T47D (cell line): ENCODE measurements around the gene PDK4.
"Not testable (repeated sequence)": the region's sequence is repeated elsewhere in the genome, so short reads cannot be mapped to it uniquely, and the experiment has no call there.

ENCODE experiments used
- DNase-seq, 2 experiments: peaks; one replicate each; pipeline versions ENCODE4 v3.0.0 to v3.0.0-alpha.2; 2011 to 2012; ENCODE audit warnings: low read depth in 1 of 2, low spot score in 1 of 2
- JUND ChIP-seq: IDR thresholded peaks from 2 replicates; pipeline ENCODE4 v1.6.1; 2012; ENCODE audit warnings: low read depth
- in situ Hi-C: cut with HindIII; loops from 2 replicates; pipeline ENCODE4 v1.10.0; 2016; ENCODE audit warnings: low sequenced_read_pairs, low pct_unique_long_range_greater_than_20kb

The PDK4 gene

DNA sequence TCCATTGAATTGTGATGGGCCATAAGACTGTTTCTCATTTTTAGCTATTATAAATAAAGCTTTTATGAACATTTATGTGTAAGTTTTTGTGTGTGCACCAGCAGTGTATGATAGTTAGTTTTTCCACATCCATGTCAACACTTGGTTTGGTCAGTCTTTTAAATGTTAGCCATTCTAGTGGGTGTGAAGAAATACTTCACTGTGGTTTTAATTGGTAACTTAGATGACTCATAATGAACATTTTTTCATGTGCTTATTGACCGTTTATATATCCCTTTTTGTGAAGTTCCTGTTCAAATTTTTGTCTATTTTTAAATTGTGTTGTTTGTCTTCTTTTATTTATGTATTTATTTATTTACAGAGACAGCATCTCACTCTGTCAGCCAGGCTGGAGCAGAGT is 23.6 kb upstream of the PDK4 start:
- in situ Hi-C loops, result no loop called here
- TF ChIP-seq JUND, result no peak
- DNase-seq, result no peak

DNA sequence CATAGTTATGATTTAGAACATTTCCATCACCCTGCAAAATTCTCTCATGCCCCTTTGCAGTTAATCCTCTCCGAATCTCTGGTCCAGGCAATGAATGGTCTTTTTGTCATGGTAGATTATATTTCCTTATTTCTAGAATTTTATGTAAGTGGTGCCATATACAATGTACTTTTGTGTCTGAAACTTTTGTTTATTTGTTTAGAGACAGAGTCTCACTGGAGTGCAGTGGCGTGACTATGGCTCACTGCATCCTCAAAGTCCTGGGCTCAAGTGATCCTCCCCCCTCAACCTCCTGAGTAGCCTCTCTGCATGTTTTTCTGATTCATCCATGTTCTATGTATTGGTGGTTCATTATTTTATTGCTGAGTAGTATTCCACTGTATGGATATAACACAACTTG is 23.2 kb upstream of the PDK4 start:
- DNase-seq, result no peak
- no peak for TF ChIP-seq JUND
- in situ Hi-C loops, result no loop called here

DNA sequence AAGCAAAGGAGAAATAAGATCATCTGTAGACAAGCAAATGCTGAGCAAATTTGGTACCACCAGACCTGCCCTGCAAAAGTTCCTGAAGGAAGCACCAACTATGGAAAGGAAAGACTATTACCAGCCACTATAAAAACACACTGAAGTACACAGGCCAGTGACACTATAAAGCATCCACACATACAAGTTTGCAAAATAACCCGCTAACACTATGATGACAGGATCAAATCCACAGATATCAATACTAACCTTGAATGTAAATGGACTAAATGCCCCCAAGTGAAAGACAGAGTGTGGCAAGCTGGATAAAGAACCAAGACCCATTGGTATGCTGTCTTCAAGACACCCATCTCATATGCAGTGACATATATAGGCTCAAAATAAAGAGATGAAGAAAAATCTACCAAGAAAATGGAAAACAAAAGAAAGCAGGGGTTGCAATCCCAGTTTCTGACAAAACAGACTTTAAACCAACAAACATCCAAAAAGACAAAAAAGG is 18.2 kb upstream of the PDK4 start:
- in situ Hi-C loops, result no loop called here
- DNase-seq, result no peak
- TF ChIP-seq JUND, result no peak

DNA sequence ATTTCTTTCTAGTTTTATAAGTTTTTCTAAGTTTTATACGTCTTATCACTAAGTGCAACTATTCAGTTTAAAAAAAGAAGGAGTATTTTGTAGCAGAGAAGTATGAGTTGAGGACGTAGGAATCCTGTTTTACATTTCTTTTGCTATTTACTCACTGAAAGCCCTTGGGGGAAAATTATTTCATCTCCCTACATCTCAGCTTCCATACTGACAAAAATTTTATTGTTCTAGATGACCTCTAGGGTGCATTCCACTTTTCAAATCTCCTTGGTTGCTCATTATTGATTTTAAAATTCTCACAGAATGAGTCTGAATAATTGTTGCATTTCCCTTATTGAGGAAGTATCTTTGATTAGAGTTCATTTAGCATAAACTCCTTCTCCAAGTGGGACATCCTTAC is 14.9 kb upstream of the PDK4 start:
- in situ Hi-C loops, result no loop called here
- no peak for DNase-seq
- TF ChIP-seq JUND, result no peak

DNA sequence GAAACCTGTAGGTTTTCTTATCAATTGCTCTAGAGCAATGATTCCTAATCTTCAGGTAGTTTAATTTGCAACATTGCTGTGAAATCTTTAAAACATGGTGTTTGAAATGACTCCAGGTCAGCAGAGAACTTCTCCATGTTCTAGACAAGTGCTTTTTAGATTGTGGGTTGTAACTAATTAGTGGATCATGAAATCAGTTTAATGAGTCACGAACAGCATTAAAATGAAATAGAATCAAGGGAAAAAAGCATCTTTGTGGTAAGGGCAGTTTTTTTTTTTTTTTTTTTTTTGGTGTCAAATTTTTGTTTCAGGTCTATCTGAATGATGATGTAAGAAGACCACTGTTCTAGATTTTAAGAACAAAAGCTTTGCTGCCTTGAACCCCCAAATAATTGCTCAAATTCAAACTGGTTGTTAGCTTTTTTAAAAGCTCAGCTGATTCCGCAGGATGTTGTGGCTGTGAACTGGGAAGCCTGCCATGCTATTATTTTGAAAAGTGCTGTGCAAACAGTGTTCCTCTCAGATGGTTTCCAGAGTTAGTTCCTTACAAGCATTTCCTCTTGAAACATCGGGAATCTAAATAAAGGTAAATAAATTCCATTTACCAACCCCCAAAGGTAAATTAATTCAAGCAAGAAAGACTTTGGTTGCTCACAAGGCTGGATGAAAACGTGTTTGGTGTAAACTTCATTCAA is 13.1 kb upstream of the PDK4 start:
- DNase-seq, result peak; percentile 19 to 61
- in situ Hi-C loops, result no loop called here
- TF ChIP-seq JUND, result no peak

DNA sequence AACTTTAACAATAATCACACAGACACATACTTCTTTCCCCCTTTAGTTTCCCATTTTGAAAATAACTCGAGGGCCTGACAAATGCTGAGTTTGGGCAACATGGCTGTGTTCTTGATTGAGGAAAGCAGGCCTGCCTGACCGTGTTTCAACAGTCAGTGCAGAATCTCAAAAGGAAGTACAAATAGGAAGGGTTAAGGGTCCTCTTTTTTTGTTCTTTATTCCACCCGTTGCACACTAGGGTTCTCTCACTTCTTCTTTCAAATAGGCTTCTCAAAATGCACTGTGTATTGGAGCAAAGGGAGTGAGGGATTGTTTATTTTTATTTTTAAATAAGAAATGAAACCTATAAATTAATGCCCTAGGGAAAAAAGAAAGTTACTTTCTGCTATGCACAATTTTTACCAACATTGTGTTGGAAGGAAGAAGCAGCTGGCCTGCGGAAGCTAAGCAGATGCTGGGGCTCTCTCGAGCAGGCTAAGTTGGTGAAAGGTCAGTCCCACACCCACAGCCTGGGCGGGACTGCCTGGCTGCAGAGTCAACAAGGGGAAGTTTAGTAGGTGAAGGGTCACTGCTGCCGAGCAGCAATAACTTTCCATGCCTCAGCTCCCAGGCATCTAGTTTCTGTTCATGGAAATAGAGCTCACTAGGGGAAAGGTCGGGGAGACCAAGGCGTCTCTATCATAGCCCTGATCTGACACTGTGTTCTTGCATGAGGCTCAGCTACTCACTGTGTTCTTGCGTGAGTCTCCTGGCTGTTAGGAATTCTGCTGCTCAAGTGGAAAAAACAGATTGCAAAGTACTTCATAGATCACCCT is 12.2 kb upstream of the PDK4 start:
- no peak for TF ChIP-seq JUND
- in situ Hi-C loops, result no loop called here
- peak; percentile 4 to 85 for DNase-seq

DNA sequence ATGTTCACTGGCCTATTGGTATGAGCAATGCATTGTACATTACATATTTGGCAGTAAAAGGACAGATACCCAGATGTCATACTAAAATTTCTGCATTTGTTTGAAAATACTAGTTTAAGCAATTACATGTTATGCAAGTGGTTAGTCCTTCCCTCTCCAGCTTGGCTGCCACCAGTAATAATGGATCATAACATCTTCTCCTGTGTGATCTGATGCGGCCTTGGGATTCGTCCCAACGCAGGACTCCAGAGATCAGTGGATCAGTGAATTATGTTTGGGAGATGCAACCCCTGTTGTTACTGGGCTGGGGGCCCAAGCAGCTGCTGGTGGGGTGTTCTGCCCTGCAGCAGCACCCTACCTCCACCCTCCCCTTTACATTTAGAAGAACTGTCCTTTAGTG is 11.2 kb upstream of the PDK4 start:
- no peak for TF ChIP-seq JUND
- in situ Hi-C loops, result no loop called here

DNA sequence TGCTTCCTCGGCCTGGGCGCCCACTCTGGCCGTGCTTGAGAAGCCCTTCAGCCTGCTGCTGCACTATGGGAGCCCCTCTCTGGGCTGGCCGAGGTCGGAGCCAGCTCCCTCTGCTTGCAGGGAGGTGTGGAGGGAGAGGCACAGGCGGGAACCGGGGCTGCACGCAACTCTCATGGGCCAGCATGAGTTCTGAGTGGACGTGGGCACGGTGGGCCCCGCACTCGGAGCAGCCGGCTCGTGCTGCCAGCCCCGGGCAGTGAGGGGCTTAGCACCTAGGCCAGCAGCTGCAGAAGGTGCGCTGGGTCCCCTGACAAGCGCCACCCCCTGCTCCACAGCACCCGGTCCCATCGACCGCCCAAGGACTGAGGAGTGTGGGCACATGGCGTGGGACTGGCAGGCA is 9.0 kb upstream of the PDK4 start:
- in situ Hi-C loops, result no loop called here
- no peak for TF ChIP-seq JUND
- no peak for DNase-seq

More for the DNA sequence above, 11.2 kb upstream of the PDK4 start:
- DNase-seq, result no peak

DNA sequence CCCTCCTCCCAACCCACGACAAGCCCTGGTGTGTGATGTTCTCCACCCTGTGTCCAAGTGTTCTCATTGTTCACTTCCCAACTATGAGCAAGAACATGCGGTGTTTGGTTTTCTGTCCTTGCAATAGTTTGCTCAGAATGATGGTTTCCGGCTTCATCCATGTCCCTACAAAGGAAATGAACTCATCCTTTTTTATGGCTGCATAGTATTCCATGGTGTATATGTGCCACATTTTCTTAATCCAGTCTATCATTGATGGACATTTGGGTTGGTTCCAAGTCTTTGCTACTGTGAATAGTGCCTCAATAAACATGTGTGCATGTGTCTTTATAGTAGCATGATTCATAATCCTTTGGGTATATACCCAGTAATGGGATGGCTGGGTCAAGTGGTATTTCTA is 8.5 kb upstream of the PDK4 start:
- DNase-seq, in situ Hi-C loops: not testable (repeated sequence)

DNA sequence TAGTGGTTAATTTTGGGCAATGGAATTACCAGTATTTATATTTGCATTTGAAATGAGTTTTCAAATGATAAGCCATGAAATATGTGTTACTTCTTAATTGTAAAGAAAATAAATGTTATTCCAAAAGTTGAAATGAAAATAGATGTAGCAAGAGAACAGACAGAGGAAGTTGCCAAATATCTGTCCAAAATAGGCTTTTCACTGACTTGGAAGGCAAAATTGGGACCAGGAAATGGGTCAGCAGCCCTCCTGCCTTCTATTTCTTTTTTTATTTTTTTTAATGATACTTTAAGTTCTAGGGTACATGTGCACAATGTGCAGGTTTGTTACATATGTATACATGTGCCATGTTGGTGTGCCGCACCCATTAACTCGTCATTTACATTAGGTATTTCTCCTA is 8.1 kb upstream of the PDK4 start:
- DNase-seq, in situ Hi-C loops: not testable (repeated sequence)

DNA sequence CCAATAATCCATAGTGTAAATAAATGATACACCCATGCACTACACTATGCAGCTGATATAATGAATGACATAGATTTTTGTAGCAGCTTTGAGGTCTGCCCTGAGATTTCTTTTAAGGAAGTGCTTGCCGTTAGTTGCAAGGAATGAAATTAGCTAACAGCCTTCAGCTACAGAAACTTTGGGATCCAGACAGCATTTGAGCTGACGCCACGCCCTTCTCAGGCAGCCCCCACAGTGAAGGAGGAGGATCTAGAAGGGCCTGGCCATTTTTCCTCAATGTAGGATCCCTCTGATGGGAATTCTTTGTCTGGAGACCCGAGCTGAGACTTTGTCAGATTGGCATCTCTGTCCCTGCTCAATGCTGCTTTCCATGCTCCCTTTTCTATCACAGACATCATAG is 6.1 kb upstream of the PDK4 start:
- in situ Hi-C loops, result no loop called here
- no peak for TF ChIP-seq JUND
- no peak for DNase-seq

DNA sequence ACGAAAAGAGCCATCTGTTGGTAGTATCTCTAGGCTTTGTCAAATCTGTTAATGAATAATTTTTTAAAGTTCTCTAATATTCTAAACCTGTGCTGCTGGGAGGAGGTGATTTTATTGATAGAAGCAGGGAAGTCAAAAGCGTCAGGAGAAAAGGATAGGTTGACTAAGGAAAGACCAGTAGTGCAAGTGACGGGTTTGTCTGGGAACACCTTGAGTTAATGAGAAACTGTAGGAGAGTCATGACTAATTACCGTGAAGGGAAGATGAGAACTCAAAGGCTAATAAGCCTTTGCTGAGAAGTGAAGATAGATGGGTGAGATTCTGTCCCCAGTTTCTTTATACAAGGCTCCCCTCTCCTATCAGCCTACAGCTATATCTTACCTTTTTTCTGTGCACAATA is 5.0 kb upstream of the PDK4 start:
- no peak for TF ChIP-seq JUND
- in situ Hi-C loops, result no loop called here
- no peak for DNase-seq

DNA sequence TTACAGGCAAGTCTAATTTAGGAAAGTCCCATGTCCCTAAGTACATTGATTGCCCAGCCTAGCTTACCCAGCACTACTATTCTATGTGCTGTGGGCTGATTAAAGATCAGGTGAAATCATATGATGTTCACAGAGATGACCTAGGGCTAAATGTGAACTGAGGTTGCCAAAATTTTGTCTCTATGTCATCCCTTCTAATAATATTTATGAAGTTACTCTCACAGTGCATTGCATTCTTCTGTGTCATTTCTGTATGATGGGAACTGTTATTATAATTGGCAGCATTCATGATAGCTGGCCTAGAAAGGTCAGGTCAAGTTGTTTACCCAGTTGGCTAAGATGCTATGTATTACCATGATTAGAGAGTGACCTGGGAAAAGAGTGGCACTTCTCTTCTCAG is 2.8 kb upstream of the PDK4 start:
- in situ Hi-C loops, result no loop called here
- no peak for TF ChIP-seq JUND
- DNase-seq, result no peak

DNA sequence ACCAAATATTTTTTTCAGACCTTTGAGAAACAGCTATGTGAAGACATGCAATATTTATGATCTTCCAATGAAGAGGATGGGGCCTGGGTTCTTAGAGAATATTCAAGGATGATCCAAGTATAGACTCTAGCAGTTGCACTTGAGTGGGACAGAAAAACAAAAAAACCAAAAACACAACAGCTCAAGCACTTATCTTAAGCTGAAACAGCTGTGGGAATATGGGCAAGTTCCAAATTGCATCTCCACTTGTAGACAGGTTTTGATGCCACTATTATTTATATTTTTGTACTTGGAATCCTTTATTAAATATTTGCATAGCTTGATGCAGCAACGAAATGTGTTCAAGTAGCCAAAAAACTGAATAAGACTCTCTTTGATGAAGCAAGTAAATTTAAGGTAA is 2.2 kb upstream of the PDK4 start:
- no peak for DNase-seq
- in situ Hi-C loops, result no loop called here
- no peak for TF ChIP-seq JUND
